Daoy (cell line): Measurements from ENCODE around the gene USP12. TPM values are rescaled to one million over a fixed set of nuclear protein-coding genes. Genes with fewer than 3 reads are reported as not detected.
"Not testable (repeated sequence)": the region's sequence is repeated elsewhere in the genome, so short reads cannot be mapped to it uniquely, and the experiment has no call there.

Experiments
- DNase-seq: peaks from one replicate; pipeline ENCODE4 v3.0.0-alpha.2; 2015; ENCODE audit warnings: low read depth
- total RNA-seq: library from RNA; depleted of rRNA; stranded (reverse); fragments of >200 nt; shearing (Covaris generic); gene quantifications from 2 replicates; pipeline ENCODE4 v1.2.3, GENCODE V29; 2014

USP12 gene
- total RNA-seq, 1 experiment from 2014 or later = 23.8 TPM

DNA sequence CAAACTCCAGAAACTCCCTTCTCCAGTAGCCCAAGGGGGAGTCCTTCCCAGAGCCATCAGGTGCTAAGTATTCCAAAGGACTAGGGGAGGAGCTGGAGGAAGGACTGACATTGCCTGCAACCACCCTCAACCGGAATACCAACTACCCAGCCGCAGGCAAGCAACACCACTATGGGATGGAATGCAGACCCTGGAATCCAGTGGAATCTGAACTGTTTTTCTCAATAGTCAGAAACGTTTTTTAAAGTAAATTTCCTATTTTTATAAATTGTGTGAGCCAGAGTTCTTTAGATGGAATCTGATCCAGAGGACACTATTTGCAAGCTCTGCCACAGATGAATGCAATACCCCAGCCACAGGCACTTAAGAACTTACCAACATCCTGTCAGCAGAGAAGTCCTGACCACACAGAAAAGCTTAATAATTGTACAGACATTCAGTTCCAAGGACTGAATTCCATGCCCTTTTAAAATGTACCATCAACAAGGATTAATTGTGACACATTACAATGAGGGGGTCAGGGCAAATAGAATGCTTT lies 92.1 kb downstream of the USP12 start:
- peak; percentile 14 for DNase-seq

DNA sequence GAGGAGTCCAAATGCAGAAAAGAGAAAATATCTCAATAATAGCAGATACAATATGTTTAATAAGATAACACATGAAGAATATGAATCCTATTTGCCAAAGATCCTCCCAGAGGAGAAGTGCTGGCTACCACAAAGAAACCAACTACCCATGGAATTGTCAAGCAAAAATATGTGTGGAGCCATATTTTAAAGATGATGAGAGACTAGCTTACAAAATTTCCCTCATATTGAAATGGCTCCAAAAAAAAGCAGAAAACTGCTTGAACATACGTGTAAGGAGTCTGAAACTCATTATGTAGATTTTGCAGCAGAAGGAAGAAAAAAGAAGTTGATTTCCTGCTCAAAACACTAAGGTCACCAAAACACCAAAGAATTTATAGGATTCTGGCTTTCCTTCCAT lies 94.2 kb downstream of the USP12 start:
- no peak for DNase-seq

DNA sequence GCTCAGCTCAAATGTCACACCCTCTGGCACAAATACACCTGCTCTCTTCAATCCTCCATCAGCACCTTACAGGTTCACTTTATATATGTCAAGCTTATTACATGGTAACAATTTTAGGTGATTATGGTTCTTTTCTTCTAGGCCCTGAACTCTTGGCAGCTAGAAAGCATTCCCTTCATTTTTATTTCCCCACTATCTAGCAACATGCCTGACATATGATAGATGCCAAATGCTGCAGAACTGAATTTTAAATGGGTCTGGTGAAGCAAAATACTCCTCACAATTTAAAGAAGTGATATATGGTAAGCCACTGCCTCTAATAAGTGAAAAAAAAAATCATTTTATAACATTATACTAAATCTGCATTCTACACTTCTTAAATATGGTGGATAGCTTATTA lies 95.2 kb downstream of the USP12 start:
- DNase-seq = no peak

DNA sequence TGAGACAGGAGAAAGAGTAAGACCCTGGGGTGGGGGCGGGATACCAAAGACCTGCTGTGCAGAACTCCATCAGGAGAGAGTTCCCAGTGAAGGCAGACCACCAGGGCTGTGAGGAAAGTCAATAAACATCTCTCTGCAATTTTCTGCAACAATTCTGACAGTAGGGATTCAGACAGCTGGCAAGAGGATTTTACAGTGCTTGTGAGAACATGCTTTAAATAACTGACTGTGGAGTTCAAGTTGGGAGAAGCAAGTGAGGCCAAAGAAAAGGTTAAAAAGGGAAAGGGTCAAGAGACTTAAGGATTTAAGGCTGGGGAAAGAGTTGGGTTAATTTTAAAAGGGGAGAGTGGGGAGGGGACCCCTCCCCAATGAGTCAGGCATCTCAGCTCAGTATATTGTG lies 98.4 kb downstream of the USP12 start:
- DNase-seq = no peak

DNA sequence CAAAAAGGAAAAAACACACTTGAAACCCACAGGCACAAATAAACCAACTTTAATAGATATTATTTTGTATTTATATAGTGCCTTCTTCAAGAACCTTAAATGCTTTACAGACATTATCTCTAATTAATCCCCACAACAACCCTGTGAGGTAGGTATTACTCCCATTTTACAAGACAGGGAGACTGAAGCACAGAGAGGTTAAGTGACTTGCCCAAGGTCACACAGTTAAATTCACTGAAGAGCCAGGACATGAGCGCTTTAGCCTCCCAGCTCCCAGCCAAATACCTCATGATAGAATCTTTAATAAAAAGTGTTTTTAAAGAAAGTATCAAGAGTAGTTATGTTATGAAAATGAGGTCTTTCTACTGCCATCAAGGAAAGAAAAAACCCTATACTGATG lies 105.5 kb downstream of the USP12 start:
- not testable (repeated sequence) for DNase-seq

DNA sequence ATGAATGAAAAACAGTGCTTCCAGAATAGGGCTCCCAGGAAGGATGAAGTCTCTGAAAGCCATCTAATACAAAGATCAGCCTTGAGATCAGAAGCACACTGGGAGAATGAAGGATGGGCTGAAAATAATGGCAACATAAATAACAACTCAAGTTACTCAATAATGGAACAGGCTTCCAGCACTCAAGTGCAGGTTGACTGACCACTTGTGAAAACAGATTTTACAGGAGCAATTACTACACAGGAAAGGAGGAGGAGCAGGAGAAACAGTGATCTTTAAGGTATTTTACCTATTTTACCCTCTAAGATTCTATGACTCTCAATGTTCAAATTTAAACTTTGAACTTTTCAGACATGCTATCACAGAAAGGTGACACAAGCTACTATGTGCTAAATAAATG lies 106.0 kb downstream of the USP12 start:
- DNase-seq = no peak

DNA sequence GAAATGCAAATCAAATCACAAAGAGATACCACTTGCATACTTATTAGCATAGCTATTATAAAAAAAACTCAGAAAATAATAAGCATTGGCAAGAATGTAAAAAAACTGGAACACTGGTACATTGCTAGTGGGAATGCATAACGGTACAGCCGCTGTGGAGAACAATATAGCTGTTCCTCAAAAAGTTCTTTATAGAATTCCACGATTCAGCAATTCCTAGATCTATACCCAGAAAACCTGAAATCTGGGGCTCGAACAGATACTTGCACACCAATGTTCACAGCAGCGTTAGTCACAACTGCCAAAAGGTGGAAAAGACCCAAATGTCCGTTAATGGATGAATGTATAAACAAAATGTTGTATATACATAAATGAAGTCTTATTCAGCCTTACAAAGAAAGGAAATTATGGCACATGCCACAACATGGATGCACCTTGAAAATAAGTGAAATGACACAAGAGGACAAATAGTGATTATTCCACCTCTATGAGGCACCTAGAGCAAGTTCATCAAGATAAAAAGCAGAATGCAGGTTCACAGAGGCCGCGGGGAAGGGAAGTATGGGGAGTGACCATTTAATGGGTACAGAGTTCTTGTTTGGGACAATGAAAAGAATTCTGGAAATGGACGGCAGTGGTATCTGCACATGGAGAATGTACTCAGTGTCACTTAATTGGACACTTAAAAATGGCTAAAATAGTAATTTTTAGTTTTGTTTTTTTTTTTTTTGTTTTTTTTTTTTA lies 107.2 kb downstream of the USP12 start:
- no peak for DNase-seq

DNA sequence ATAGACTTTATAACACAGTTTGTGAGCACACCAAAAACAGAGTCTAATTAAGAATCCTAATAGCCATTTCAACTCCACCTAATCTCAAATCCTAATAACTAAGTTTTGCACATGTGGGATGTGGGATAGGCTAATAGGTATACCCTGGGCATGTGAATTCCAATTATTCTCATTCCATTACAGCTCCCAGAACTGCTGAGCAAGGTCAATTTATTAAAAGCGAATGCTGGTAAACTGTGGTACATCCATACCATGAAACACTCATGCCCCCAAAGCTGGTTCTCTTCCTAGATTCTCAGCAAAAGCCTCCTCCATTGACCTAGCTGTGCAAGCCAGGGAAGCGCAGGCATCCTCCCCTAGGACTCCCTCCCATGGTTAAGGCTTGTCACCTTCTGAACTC lies 113.8 kb downstream of the USP12 start:
- no peak for DNase-seq

DNA sequence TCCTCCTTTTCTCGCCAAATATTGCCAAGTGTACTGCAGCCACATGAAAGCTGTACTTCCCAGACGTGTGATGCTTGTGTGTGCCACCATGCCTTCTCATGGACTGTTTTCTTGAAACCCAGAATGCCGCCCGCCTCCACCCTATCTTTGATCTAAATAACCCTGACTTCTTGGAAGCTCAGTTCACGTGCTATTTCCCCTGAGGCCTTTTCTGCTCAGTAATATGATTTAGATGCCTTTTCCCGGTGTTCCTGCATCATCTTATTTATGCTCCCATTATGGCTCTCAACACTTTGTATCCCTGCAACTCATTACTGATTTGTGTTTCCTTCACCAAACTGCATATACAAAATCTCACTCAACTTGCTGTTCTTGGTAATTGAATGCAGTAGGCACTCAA lies 116.1 kb downstream of the USP12 start:
- DNase-seq = no peak

DNA sequence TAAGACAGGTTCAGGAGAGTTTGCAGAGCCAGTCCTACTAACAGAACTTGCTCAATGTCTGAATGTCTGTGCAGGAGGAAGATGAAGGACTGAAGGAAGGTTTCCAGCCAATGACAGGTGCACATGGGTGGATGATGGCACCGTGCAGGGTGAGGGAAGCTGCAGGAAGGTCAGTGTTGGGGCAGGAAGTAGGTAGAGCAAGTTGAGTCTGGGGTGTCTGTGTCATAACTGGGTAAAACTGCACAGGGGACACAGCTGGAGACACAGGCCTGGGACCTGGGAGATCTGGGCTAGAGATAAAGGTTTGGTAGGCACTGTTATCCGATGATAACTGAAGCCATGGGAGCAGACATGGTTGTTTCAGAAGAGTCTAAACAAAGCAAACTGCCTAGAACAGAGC lies 116.9 kb downstream of the USP12 start:
- DNase-seq = no peak

DNA sequence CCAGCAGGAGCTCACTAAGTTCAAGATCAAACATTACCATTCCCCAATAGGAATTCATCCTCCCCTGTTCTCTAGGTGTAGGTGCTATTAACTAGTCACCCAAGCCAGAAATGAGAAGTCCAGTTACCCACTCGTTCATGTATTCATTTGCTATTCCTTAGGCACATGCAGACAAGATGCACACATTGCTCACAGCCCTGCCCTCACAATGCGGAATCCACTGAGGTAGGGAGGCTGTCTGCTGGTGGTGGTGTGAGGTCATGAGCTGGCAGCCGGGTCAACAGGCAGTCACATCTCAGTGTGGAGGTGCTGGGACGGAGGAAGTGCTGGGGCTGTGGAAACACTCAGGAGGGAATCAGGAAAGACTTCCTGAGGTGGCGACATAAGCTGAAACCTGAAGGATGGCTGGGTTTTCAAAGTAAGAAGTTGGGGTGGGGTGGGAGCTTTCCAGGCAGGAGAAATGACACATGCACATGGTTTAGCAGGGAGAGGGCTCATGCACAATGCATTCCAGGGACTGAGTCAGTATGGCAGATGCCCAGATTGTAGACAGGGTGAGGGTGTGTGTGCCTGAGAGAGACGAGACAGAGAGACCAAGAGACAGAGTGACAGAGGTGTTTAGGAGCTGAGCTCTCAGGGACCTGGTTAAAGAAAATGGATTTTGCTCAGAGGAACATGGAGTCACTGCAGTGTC lies 117.6 kb downstream of the USP12 start:
- DNase-seq = peak; percentile 82

DNA sequence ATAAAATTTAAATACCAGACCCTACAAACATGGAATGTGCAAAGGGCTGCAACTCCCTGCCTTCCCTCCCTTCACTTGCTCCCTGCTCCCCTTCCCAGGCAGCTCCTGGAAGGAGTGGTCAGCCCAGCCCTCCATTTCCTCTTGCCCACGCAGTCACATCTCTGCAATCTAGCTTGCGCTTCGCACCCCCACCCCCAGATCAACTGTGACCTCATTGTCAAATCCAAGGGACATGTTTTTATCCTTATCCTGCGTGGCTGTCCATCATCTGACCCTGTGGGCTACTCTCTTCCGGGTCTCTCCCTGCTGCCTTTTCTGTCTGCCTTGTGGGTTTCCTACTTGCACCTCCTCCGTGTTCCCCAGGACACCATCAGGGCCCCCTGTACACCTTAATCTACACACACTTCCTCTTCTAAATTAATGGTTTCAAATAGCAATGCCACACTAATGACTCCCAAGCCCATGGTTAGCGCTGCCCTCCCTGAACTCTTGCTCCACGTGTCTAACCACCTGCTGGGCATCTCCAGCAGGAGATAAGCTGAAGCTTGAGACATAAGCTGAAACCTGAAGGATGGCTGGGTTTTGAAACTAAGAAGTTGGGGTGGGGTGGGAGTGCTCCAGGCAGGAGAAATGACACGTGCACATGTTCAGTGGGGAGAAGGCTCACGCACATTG lies 118.3 kb downstream of the USP12 start:
- DNase-seq = peak; percentile 15

DNA sequence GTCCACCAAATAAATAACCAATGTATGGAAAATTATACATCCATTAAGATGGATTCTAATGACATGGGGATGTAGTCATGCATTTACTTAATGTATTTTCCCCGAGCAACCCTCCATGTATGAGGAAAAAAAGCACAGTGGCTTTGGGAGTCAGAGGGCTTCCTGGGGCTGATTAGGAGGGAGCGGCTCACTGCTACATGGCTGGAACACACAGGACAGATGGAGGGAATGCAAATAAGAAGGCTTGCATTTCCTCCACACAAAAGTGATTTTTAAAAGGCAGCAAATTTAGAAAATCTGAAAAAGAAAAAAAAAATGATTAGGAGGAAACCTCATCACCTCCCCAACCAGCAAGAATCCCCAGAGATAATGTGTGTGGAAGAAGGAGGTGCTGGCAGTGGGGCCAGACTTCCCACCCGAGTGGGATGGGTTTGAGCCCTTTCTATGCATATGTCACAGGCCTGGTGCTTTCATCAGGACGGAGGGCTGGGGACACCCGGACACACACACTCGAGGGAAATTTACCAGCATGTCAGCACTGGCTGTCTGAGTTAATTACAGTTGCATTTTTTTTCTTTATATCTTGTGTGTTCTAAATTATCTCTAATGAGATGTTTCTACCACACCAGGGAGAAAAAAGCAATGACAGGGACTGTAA lies 118.9 kb downstream of the USP12 start:
- DNase-seq = no peak

DNA sequence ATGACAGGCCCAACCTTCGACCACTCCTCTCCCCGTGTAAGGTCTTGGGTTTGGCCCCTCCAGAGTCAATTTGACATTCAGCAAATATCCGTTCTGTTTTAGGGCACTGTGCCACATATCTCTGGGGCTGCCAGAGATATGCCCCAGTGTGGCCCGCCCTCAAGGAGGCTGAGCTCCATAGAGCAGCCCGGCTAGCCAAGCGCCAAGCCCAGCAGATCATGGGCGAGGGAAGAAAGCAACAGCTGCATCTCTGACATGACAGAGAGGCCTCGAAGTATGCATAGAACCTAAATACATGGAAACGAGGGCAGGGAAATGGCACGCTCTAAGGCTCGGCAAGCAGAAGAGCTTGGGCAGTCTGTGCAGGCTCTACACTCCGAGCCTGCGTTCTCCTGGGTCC lies 124.5 kb downstream of the USP12 start:
- no peak for DNase-seq

DNA sequence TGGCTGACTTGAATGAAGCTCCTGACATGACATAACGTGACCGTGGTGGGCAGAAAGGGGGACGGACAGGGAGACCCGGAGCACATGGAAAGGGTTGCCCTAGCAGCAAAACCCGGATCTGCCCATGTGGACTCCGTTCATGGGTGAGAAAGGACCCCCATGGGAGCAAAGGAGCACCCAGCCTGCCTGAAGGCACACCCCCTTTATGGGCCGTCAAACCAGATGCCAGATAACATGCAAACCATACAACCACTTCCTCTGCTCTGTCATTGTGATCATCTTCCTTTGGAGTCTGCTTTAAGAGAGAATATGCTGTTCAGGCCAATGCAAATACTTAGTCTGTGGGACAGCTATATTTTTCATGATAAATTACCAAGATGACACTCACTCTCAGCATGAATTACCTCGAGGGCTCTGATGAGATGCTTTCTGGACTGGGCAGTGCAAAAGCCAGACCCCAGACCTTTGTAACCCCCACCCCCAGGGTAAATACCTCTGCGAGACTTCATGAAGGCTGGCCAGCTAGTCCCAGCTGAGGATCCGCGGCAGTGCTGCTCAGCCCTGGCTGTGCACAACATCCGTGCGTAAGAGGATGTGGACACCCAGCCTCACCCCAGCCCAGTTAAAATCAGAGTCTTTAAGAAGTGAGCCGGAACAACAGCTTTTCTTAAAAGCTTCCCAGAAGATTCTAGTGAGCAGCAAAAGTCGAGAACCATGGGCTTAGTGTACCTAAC lies 126.6 kb downstream of the USP12 start:
- peak; percentile 7 for DNase-seq

DNA sequence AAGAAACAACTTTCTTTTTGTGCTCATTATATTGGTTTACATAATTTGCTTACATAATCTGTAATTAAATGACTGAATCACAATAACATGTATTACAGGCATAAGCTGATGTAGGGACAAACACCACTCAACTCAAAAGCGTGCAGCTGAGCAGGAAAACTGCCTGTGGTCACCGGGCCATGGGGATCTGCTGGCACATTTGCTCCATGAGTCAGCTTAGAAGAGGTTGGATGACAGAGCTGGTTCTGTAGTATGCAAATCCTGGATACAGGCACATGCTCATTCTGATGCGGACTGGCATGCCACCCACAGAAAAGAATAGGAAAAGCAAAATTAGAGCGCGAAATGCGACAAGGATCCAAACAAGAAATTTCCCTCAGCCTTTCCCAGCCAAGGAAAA lies 128.6 kb downstream of the USP12 start:
- peak; percentile 93 for DNase-seq

DNA sequence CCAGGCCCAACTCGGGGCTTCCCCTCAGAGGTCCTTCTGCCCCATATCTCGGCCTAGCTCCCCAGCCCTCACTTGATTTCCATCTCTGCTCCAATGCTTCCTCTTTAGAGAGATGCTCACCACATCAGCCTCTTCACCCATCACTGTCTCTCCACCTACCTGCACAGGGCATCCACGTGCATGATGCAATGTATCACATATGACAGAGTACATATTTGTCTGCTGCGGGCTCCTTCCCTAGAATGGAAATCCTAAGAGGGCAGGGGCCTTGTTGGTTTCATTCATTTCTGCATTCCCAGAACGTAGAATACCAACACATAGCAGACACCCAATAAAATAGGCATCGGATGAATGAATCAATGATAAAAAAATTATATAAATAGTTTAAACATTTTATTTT lies 130.3 kb downstream of the USP12 start:
- DNase-seq = no peak

DNA sequence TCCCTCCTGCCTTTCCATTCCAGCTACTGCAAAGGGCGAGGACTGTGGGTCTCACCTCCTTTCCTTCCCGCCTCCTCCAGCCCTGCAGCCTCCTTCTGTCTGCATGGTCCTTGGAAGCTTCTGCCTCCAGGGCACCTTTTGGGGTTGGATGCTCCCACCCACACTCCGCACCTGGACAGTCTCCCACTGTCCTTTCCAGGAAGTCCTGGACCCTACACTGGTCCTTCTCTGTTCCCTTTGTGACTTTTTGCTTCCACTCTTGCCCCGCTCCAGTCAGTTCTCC lies 130.8 kb downstream of the USP12 start:
- no peak for DNase-seq

DNA sequence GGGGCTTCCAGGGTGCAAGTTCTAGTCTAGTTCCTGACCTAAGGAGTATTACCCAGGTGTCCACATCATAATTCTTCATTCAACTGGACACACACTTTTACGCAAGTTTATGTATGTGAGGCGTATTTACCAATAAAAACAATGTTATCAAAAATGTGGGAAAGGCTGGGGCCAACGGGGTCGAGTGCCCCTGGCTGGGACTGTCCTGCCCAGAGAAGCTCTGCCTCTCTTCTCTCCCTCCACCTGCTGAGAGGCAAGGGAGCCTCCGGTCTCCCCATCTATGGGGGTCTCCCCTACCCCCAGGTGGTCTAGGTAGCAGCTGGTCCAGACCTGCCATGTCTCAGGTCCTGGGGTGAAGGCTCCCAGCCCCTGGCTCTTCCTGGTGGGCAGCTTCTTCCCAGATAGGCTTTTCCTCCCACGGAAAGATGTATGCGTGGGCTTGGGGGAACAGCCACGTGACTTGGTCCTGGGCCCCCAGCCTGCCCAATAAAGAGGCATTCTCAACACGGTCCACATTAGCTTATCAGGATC lies 132.4 kb downstream of the USP12 start:
- no peak for DNase-seq

DNA sequence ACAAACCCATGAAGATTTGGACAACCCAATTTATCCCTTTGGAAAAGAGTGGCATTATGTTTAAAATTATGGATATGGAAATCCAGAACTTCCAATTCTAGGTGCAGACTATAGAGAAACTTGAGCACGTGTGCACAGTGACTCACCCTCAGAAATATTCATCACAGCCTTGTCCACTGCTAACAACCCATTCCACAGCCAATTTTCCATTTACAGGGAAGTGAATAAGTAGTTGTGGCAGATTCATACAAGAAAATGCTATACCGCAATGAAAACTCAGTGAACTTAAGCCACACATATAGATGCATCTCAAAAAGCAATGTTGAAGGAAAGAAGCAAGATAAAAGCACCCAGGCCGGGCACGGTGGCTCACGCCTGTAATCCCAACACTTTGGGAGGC lies 133.3 kb downstream of the USP12 start:
- peak; percentile 67 for DNase-seq

DNA sequence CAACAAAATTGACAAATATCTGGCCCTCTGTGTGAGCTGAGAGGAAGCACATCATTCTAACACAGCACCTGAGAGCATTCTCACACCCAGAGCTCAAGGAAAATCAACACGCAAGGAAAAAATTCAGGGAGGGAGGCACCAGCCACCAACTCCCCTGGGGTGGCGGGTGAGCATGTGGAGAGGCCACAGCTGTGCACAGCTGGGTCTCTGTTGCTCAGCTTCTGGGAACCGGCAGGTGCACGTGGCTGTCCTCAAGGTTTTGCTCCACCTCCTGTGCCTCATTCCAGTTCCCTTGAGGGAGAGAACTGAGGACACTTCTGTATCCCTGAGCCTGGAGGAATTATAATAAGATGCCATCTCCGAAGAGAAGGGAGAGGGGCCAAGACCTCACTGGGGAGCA lies 134.0 kb downstream of the USP12 start:
- DNase-seq = no peak

DNA sequence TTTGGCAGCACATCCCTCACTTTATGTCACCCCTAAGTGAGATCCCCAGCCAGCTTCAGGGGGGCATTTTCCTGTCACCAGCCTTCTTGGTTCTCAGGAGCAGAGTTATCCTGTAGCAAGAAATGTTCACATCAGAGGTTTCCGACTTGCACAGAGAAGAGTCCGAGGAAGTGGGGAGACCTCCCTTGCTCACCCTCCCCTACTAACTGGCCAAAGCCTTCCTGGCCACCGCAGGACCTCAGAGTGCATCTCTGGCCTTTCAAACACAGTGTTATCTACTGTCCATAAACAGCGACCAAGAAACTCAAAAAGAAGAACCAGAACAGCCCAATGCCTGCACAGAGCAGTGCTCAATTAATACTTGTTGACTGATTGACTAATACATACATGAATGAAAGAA lies 134.4 kb downstream of the USP12 start:
- DNase-seq = no peak
